MM.1S (cell line): ENCODE measurements around the gene NAGPA.
A peak's percentile ranks its signal among the peaks of the same experiment; 100 is the strongest.

Experiments used
- DNase-seq: peaks from one replicate; pipeline ENCODE4 v3.0.0-alpha.2; 2015
- H2AFZ ChIP-seq: fragments of 300-600 bp; sonication (generic); 2 replicates; pipeline ENCODE4 v1.6.0; 2016; ENCODE audit warnings: antibody characterized with exemption, low read length
- H3F3A ChIP-seq: fragments of 300-600 bp; sonication (generic); 2 replicates; pipeline ENCODE4 v1.6.1; 2016; ENCODE audit warnings: mild to moderate bottlenecking, antibody characterized with exemption, low read length, moderate library complexity, mixed read lengths; ENCODE audit not compliant: insufficient read depth
- H3K27ac ChIP-seq: fragments of 300-600 bp; sonication (generic); 2 replicates; pipeline ENCODE4 v1.5.1; 2016; ENCODE audit warnings: mild to moderate bottlenecking, low read length
- H3K27me3 ChIP-seq: fragments of 300-600 bp; sonication (generic); replicated peaks from 2 replicates; pipeline ENCODE4 v1.6.0; 2016; ENCODE audit warnings: low read length; ENCODE audit not compliant: insufficient read depth
- H3K36me3 ChIP-seq: fragments of 300-600 bp; sonication (generic); replicated peaks from 2 replicates; pipeline ENCODE4 v1.6.1; 2016; ENCODE audit warnings: mild to moderate bottlenecking, low read length, mixed read lengths; ENCODE audit not compliant: insufficient read depth
- H3K4me1 ChIP-seq: fragments of 300-600 bp; sonication (generic); 2 replicates; pipeline ENCODE4 v1.6.1; 2016; ENCODE audit warnings: low read length, mixed read lengths
- H3K4me2 ChIP-seq: fragments of 300-600 bp; sonication (generic); 2 replicates; pipeline ENCODE4 v1.6.0; 2016; ENCODE audit warnings: low read depth, low read length
- H3K4me3 ChIP-seq: fragments of 300-600 bp; sonication (generic); 2 replicates; pipeline ENCODE4 v1.5.1; 2016; ENCODE audit warnings: low read length, mixed read lengths
- H3K79me2 ChIP-seq: fragments of 300-600 bp; sonication (generic); 2 replicates; pipeline ENCODE4 v1.6.1; 2016; ENCODE audit warnings: mixed run types, low read length, mixed read lengths
- H3K9ac ChIP-seq: fragments of 300-600 bp; sonication (generic); 2 replicates; pipeline ENCODE4 v1.6.1; 2016; ENCODE audit warnings: low read length, mixed read lengths
- H3K9me2 ChIP-seq: fragments of 300-600 bp; sonication (generic); replicated peaks from 2 replicates; pipeline ENCODE4 v1.6.1; 2016; ENCODE audit warnings: mild to moderate bottlenecking, low read length, mixed read lengths; ENCODE audit not compliant: insufficient read depth
- H3K9me3 ChIP-seq: fragments of 300-600 bp; sonication (generic); replicated peaks from 2 replicates; pipeline ENCODE4 v1.6.1; 2016; ENCODE audit warnings: mild to moderate bottlenecking, low read length, mixed read lengths; ENCODE audit not compliant: insufficient read depth
- H4K20me1 ChIP-seq: fragments of 300-600 bp; sonication (generic); 2 replicates; pipeline ENCODE4 v1.6.1; 2016; ENCODE audit warnings: mild to moderate bottlenecking, low read length, moderate library complexity, mixed read lengths; ENCODE audit not compliant: insufficient read depth
- CTCF ChIP-seq: fragments of 300-600 bp; sonication (generic); IDR thresholded peaks from 2 replicates; pipeline ENCODE4 v1.5.1; 2016; ENCODE audit warnings: antibody characterized with exemption, low read length, mixed read lengths
- EZH2 ChIP-seq: fragments of 300-600 bp; sonication (generic); optimal IDR thresholded peaks from 2 replicates; pipeline ENCODE3; 2017; ENCODE audit warnings: low read depth, mild to moderate bottlenecking, antibody characterized with exemption, low read length, mixed read lengths
- EZH2phosphoT487 ChIP-seq: fragments of 300-600 bp; sonication (generic); IDR thresholded peaks from 2 replicates; pipeline ENCODE4 v1.6.1; 2018; ENCODE audit warnings: antibody characterized with exemption, low read length

The NAGPA gene

GRCh38 chr16:5072334-5073278, 38.9 kb upstream of the NAGPA start:
- Histone ChIP-seq H3K9me2 (no peaks in the 10 kb centered on the region), H3F3A (peaks cover 5% of the 10 kb centered on the region), H2AFZ (peak overlapping the region; percentile 88), H3K9ac (peak overlapping the region; percentile 77), H3K27ac (peak overlapping the region; percentile 68; the same call in 1 of the 2 replicates), H3K4me3 (peak overlapping the region; percentile 91), H3K9me3 (no peaks in the 10 kb centered on the region), H3K27me3 (0 out of 2 replicates have a peak, but pooled peaks cover 1% of the 10 kb centered on the region), H3K79me2 (peaks cover 26% of the 10 kb centered on the region), H3K4me2 (peak overlapping the region; percentile 73), H4K20me1 (no peaks in the 10 kb centered on the region), H3K4me1 (peaks cover 14% of the 10 kb centered on the region), H3K36me3 (no peaks in the 10 kb centered on the region)
- no peak for DNase-seq
- TF ChIP-seq EZH2: no peak
- no peak for TF ChIP-seq CTCF
- no peak for TF ChIP-seq EZH2phosphoT487

- no peaks in the 10 kb centered on the region for H3K9me3 ChIP-seq
- peak within 1 kb of the TSS; percentile 73 for H3K4me2 ChIP-seq
- TF ChIP-seq EZH2 (no peak), EZH2phosphoT487 (no peak), CTCF (no peak)
Observed at GRCh38 chr16:5071681-5072333, 38.1 kb upstream of the NAGPA start, which contains the start of gene ALG1. Gene ALG1 (plus strand): TSS chr16:5071843. CDS start chr16:5071850, 7 bp downstream.

DNA sequence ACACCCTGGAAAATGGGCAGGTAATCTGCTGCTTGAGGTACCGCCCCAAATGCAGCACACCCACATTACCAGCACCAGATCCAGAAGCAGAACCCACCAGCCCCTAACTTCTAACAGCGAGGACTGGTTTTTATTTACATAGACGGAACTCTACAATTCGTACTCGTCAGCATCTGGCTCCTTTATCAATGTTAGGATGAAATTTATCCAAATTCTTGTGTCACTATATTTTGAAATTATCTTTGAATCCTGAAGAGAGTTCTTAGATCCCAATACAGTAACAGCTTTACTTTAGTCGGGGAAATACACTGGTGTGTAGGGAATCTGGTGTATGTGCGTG, 37.6 kb upstream of the NAGPA start:
- Histone ChIP-seq H3K9me3 (no peaks in the 10 kb centered on the region), H3K36me3 (no peaks in the 10 kb centered on the region), H2AFZ (peak overlapping the region; percentile 88), H3K4me2 (peak overlapping the region; percentile 73), H3K9ac (peak overlapping the region; percentile 77), H3F3A (peaks cover 5% of the 10 kb centered on the region), H3K4me3 (peak overlapping the region; percentile 91), H3K27me3 (peaks cover 14% of the 10 kb centered on the region), H3K27ac (peak overlapping the region; percentile 68; the same call in 1 of the 2 replicates), H3K79me2 (peaks cover 26% of the 10 kb centered on the region), H4K20me1 (no peaks in the 10 kb centered on the region), H3K9me2 (no peaks in the 10 kb centered on the region), H3K4me1 (peaks cover 14% of the 10 kb centered on the region)
- no peak for TF ChIP-seq EZH2
- no peak for TF ChIP-seq EZH2phosphoT487
- no peak for TF ChIP-seq CTCF
- DNase-seq: no peak

More at GRCh38 chr16:5071681-5072333, 38.1 kb upstream of the NAGPA start, which contains the start of gene ALG1:
- Histone ChIP-seq H3F3A (peaks cover 5% of the 10 kb centered on the region), H3K36me3 (no peaks in the 10 kb centered on the region), H3K9ac (peak within 1 kb of the TSS; percentile 77), H2AFZ (peak within 1 kb of the TSS; percentile 88), H3K27ac (peak within 1 kb of the TSS; percentile 68), H3K9me2 (no peaks in the 10 kb centered on the region), H3K4me1 (peaks cover 14% of the 10 kb centered on the region), H4K20me1 (no peaks in the 10 kb centered on the region), H3K4me3 (peak within 1 kb of the TSS; percentile 91), H3K79me2 (peaks cover 26% of the 10 kb centered on the region), H3K27me3 (peaks cover 9% of the 10 kb centered on the region; the same call in 1 of the 2 replicates)
- peak; percentile 90 for DNase-seq
